ENCODE data around the gene WSCD2.

Gene WSCD2

GRCh38 chr12:108109954-108110353, 19.1 kb upstream of the WSCD2 start:
- DNase-seq (ENCODE audit: low read depth in 1 of 2, low spot score in 1 of 2) = no peak

DNA sequence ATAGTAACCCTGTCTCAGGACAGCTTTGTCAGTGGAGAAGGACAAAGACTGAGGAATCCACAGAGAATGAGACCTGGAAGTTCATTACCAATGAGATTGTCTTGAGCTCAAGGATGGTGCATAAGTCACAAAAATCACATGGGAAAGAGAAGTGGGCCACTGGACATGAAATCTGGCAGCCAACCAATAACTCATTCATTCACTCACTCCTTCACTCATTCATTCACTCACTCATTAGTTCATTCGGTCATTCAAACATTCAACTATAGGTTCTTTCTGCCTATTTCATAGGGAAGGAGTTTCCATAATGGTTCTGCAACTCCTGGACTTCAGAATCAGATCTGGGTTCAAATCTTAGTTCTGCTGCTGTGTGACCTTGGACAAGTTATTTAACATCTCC, 18.2 kb upstream of the WSCD2 start:
- Histone ChIP-seq H3K27me3 (ENCODE audit: insufficient read depth, poor library complexity, severe bottlenecking) (peaks cover 3% of the 10 kb centered on the region), H3K27ac (replicated peaks) (no peak overlapping the region), H3K4me3 (replicated peaks; ENCODE audit: insufficient read depth, low read length) (no peak overlapping the region)
- DNase-seq (ENCODE audit: low read depth in 1 of 2, low spot score in 1 of 2) = no peak
- TF ChIP-seq SPI1 (IDR thresholded peaks at IDR 0.05; ENCODE audit: borderline replicate concordance, low read depth) = no peak
- no peak for TF ChIP-seq REST (IDR thresholded peaks at IDR 0.05; ENCODE audit: insufficient replicate concordance, low read depth)
- TF ChIP-seq POLR2AphosphoS5 (IDR thresholded peaks at IDR 0.05; ENCODE audit: low read depth) = no peak
- no peak for TF ChIP-seq CTCF (IDR thresholded peaks at IDR 0.05; ENCODE audit: insufficient read depth, low read length)
- TF ChIP-seq GABPA (IDR thresholded peaks at IDR 0.05; ENCODE audit: low read depth) = no peak

More at GRCh38 chr12:108109954-108110353, 19.1 kb upstream of the WSCD2 start:
- H3K27me3 ChIP-seq (ENCODE audit: insufficient read depth, poor library complexity, severe bottlenecking) = no peaks in the 10 kb centered on the region
- no peak overlapping the region for H3K27ac ChIP-seq (replicated peaks)
- TF ChIP-seq GABPA (IDR thresholded peaks at IDR 0.05; ENCODE audit: low read depth) (no peak), SPI1 (IDR thresholded peaks at IDR 0.05; ENCODE audit: borderline replicate concordance, low read depth) (no peak), POLR2AphosphoS5 (IDR thresholded peaks at IDR 0.05; ENCODE audit: low read depth) (no peak), CTCF (IDR thresholded peaks at IDR 0.05; ENCODE audit: insufficient read depth, low read length) (no peak), REST (IDR thresholded peaks at IDR 0.05; ENCODE audit: insufficient replicate concordance, low read depth) (no peak)
- no peak overlapping the region for H3K4me3 ChIP-seq (replicated peaks; ENCODE audit: insufficient read depth, low read length)

DNA sequence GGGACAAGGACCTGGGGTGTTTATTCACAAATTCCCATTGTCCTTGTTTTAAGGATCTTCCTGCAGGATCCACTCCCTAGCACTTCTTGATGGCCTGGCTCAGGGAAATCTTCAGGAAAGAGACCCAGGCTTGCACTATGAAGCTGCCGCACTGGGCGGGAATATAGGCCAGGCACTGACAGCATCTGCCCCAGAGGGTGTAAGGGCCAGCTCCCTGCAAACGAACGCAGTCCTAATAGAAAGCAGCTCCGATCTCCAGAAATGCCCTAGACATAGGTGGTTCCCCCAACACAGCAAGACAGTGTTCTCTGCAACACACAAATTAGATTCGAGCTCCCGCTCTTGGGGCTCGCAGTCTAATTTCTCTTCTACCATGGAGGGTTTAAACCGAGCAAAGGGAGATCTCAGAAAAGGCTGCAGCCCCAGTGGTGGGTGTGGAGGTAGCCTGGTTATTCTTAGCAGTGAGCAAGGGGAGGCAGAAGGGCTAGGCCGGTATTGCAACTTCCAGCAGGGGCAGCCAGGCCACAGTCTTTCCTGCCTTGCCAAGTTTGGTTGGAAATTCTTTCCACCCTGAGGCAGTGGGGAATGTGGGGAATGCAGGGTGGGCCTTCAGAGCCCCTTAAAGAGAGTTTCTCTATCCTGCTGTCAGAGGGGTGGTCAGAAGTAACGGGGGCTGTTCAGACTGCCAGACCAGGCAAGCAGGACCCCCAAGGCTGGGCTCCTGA, 16.1 kb upstream of the WSCD2 start:
- Histone ChIP-seq H3K27me3 (ENCODE audit: insufficient read depth, poor library complexity, severe bottlenecking) (peaks cover 4% of the 10 kb centered on the region), H3K4me3 (replicated peaks; ENCODE audit: insufficient read depth, low read length) (no peak overlapping the region), H3K27ac (replicated peaks) (no peak overlapping the region)
- DNase-seq (ENCODE audit: low read depth in 1 of 2, low spot score in 1 of 2) = no peak
- TF ChIP-seq SPI1 (IDR thresholded peaks at IDR 0.05; ENCODE audit: borderline replicate concordance, low read depth) = no peak
- no peak for TF ChIP-seq POLR2AphosphoS5 (IDR thresholded peaks at IDR 0.05; ENCODE audit: low read depth)
- TF ChIP-seq CTCF (IDR thresholded peaks at IDR 0.05; ENCODE audit: insufficient read depth, low read length) = no peak
- TF ChIP-seq REST (IDR thresholded peaks at IDR 0.05; ENCODE audit: insufficient replicate concordance, low read depth) = no peak
- no peak for TF ChIP-seq GABPA (IDR thresholded peaks at IDR 0.05; ENCODE audit: low read depth)

Measured in HL-60 (cell line).